Measurements from ENCODE around the gene DNAI4. TPM values are rescaled to one million over a fixed set of nuclear protein-coding genes. Genes with fewer than 3 reads are reported as not detected.

The DNAI4 gene
- total RNA-seq, 1 experiment from 2014 or later: 2.1 TPM

GRCh38 chr1:66929146-66929688 is 4.6 kb upstream of the DNAI4 start (continued):
- no peak for TF ChIP-seq ATF1 (CRISPR knock-in tag; IDR thresholded peaks at IDR 0.05)
- TF ChIP-seq ZNF232 (CRISPR knock-in tag; IDR thresholded peaks at IDR 0.05): no peak
- no peak for TF ChIP-seq TCF7 (CRISPR knock-in tag; IDR thresholded peaks at IDR 0.05; ENCODE audit: low read depth)
- no peak for TF ChIP-seq HMGA2 (CRISPR knock-in tag; IDR thresholded peaks at IDR 0.05)

GRCh38 chr1:66927528-66927927 is 2.9 kb upstream of the DNAI4 start:
- ChIA-PET CTCF (no interaction called here), POLR2A (no interaction called here)
- no peak for TF ChIP-seq ESRRA (CRISPR knock-in tag; IDR thresholded peaks at IDR 0.05; ENCODE audit: borderline replicate concordance)
- no peak for TF ChIP-seq ATF1 (CRISPR knock-in tag; IDR thresholded peaks at IDR 0.05)
- TF ChIP-seq E2F4 (CRISPR knock-in tag; IDR thresholded peaks at IDR 0.05; ENCODE audit: borderline replicate concordance, low read depth): no peak
- no peak for TF ChIP-seq IRF1 (CRISPR knock-in tag; IDR thresholded peaks at IDR 0.05)
- no peak for TF ChIP-seq SMAD3 (CRISPR knock-in tag; IDR thresholded peaks at IDR 0.05; ENCODE audit: borderline replicate concordance)
- no peak for TF ChIP-seq JUN (CRISPR knock-in tag; IDR thresholded peaks at IDR 0.05)
- no peak for TF ChIP-seq NFATC4 (CRISPR knock-in tag; IDR thresholded peaks at IDR 0.05)
- TF ChIP-seq, protein P1, sequence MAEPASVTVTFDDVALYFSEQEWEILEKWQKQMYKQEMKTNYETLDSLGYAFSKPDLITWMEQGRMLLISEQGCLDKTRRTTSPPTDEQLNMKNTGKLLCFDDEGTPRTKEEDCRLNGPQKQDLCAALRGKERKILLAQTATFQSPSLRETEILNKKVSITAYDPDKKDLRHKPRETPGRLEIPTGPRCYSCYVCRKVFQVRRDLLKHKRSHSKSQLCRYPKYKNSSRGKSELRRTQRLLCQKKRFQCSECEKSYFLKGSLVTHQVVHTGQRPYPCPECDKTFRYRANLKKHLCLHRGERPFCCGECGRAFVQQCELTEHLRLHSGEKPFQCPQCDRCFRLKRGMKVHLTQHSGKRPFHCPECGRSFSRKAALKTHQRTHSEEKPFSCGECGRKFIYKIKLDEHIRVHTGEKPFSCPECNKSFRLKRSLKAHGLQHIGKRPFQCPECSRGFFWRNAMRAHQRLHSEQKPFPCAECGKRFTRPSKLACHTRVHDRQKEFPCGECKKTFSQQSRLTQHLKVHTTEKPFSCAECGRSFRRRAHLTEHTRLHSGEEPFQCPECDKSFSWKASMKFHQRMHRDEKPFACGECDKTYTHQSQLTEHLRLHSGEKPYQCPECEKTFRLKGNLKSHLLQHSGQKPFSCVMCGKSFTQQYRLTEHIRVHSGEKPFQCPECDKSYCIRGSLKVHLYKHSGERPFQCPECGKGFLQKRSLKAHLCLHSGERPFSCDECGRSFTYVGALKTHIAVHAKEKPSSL (CRISPR knock-in tag; conservative IDR thresholded peaks at IDR 0.05): no peak
- TF ChIP-seq NR2C2 (CRISPR knock-in tag; IDR thresholded peaks at IDR 0.05): no peak
- TF ChIP-seq, protein P2, sequence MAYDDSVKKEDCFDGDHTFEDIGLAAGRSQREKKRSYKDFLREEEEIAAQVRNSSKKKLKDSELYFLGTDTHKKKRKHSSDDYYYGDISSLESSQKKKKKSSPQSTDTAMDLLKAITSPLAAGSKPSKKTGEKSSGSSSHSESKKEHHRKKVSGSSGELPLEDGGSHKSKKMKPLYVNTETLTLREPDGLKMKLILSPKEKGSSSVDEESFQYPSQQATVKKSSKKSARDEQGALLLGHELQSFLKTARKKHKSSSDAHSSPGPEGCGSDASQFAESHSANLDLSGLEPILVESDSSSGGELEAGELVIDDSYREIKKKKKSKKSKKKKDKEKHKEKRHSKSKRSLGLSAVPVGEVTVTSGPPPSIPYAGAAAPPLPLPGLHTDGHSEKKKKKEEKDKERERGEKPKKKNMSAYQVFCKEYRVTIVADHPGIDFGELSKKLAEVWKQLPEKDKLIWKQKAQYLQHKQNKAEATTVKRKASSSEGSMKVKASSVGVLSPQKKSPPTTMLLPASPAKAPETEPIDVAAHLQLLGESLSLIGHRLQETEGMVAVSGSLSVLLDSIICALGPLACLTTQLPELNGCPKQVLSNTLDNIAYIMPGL (CRISPR knock-in tag; IDR thresholded peaks at IDR 0.05): no peak
- TF ChIP-seq TEAD1 (CRISPR knock-in tag; IDR thresholded peaks at IDR 0.05): no peak
- no peaks in the 10 kb centered on the region for H3K36me3 Mint-ChIP-seq
- H3K4me3 Mint-ChIP-seq: no peak overlapping the region
- DNase-seq (ENCODE audit: low spot score): no peak
- H3K27me3 Mint-ChIP-seq (ENCODE audit: low read depth): no peaks in the 10 kb centered on the region
- no peaks in the 10 kb centered on the region for H3K9me3 Mint-ChIP-seq
- ATAC-seq: no peak
- H3K4me1 Mint-ChIP-seq: peaks cover 42% of the 10 kb centered on the region
- H3K27ac Mint-ChIP-seq: no peak overlapping the region

DNA sequence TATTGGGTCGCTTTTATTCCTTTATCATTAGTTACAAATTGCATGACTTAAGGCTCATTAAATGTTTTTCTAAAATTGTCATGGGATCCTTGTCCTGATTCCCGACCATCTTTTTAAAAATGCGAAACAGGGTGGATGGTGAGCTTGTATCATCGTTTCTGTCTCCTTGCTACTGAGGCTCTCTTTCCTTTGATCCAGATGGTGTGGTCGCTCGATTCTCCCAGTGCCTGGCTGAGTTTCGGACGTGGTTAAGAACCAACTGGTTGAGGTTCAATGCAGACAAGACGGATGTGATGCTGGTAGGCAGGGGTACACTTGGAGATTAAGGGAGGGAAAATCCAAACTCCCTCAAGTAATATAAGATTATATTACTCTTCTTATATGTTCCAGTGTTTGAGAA is 1.3 kb upstream of the DNAI4 start:
- CTCF ChIA-PET: interaction anchor here (2.1 kb wide), 1 partner anchor 223 kb away, joined by 6 read pairs; no protein-coding TSS in a partner anchor
- TF ChIP-seq ESRRA (CRISPR knock-in tag; IDR thresholded peaks at IDR 0.05; ENCODE audit: borderline replicate concordance) (no peak), FOXP1 (CRISPR knock-in tag; IDR thresholded peaks at IDR 0.05; ENCODE audit: borderline replicate concordance) (no peak), CBFB (CRISPR knock-in tag; IDR thresholded peaks at IDR 0.05; ENCODE audit: low read depth) (no peak), NR3C1 (CRISPR knock-in tag; conservative IDR thresholded peaks at IDR 0.05; ENCODE audit: low read depth) (no peak), JUN (CRISPR knock-in tag; IDR thresholded peaks at IDR 0.05) (no peak)
- peak overlapping the region; percentile 93 for H3K4me3 Mint-ChIP-seq
- no peaks in the 10 kb centered on the region for H3K9me3 Mint-ChIP-seq
- H3K27me3 Mint-ChIP-seq (ENCODE audit: low read depth): no peaks in the 10 kb centered on the region
- POLR2A ChIA-PET: interaction anchor here (1.3 to 1.9 kb wide), 2 partner anchors 8 to 128 kb away, joined by 5 to 6 read pairs; partner anchors contain the start of gene SLC35D1
- no peak for ATAC-seq
- no peaks in the 10 kb centered on the region for H3K36me3 Mint-ChIP-seq
- DNase-seq (ENCODE audit: low spot score): no peak
- peak overlapping the region; percentile 98 for H3K27ac Mint-ChIP-seq
- peaks cover 37% of the 10 kb centered on the region for H3K4me1 Mint-ChIP-seq
